IPS-11a (cell line): ENCODE measurements around the gene ANKH.
"Not testable (repeated sequence)": the region's sequence is repeated elsewhere in the genome, so short reads cannot be mapped to it uniquely, and the experiment has no call there.

Experiments used
- H3K4me3 ChIP-seq: one replicate; pipeline ENCODE4 v1.5.1; 2013; ENCODE audit warnings: low read depth, low read length, control low read depth

Gene ANKH

GRCh38 chr5:14830210-14831005, 41.2 kb downstream of the ANKH start:
- no peak overlapping the region for H3K4me3 ChIP-seq

- no peak overlapping the region for H3K4me3 ChIP-seq
Observed at GRCh38 chr5:14829396-14829795, 42.2 kb downstream of the ANKH start.

GRCh38 chr5:14826714-14827113, 44.9 kb downstream of the ANKH start:
- H3K4me3 ChIP-seq, result no peak overlapping the region

- no peak overlapping the region for H3K4me3 ChIP-seq
Observed at GRCh38 chr5:14825977-14826376, 45.6 kb downstream of the ANKH start.

- H3K4me3 ChIP-seq, result no peak overlapping the region
Observed at GRCh38 chr5:14824499-14824898, 47.1 kb downstream of the ANKH start.

- H3K4me3 ChIP-seq, result no peak overlapping the region
Observed at GRCh38 chr5:14821100-14821845, 50.3 kb downstream of the ANKH start.

GRCh38 chr5:14818931-14819790, 52.4 kb downstream of the ANKH start:
- H3K4me3 ChIP-seq, result no peak overlapping the region

- H3K4me3 ChIP-seq, result not testable (repeated sequence)
Observed at GRCh38 chr5:14817762-14818136, 53.8 kb downstream of the ANKH start.

GRCh38 chr5:14816999-14817761, 54.4 kb downstream of the ANKH start:
- H3K4me3 ChIP-seq, result no peak overlapping the region

GRCh38 chr5:14816374-14816998, 55.1 kb downstream of the ANKH start:
- H3K4me3 ChIP-seq, result no peak overlapping the region

- no peak overlapping the region for H3K4me3 ChIP-seq
Observed at GRCh38 chr5:14813747-14814146, 57.8 kb downstream of the ANKH start.

- H3K4me3 ChIP-seq, result no peak overlapping the region
Observed at GRCh38 chr5:14812166-14812565, 59.4 kb downstream of the ANKH start.

- no peak overlapping the region for H3K4me3 ChIP-seq
Observed at GRCh38 chr5:14810928-14811572, 60.5 kb downstream of the ANKH start.

GRCh38 chr5:14810282-14810681, 61.3 kb downstream of the ANKH start:
- H3K4me3 ChIP-seq, result no peak overlapping the region

GRCh38 chr5:14809369-14810155, 62.0 kb downstream of the ANKH start:
- no peak overlapping the region for H3K4me3 ChIP-seq

GRCh38 chr5:14807471-14807870, 64.1 kb downstream of the ANKH start:
- no peak overlapping the region for H3K4me3 ChIP-seq

- no peak overlapping the region for H3K4me3 ChIP-seq
Observed at GRCh38 chr5:14806456-14806855, 65.1 kb downstream of the ANKH start.

GRCh38 chr5:14802541-14802940, 69.0 kb downstream of the ANKH start:
- no peak overlapping the region for H3K4me3 ChIP-seq

GRCh38 chr5:14801792-14802191, 69.8 kb downstream of the ANKH start:
- H3K4me3 ChIP-seq, result no peak overlapping the region
